SU-DHL-6 (cell line): ENCODE results near the gene SMOC2.

Experiments used
- CTCF ChIP-seq: fragments of 200-600 bp; sonication (generic); IDR thresholded peaks from one replicate; pipeline ENCODE4 v1.5.1; 2017; ENCODE audit warnings: antibody characterized with exemption, mild to moderate bottlenecking, low read length, moderate library complexity; ENCODE audit not compliant: insufficient read depth, poor library complexity, severe bottlenecking
- EZH2phosphoT487 ChIP-seq: fragments of 200-600 bp; sonication (generic), shearing (Covaris generic); conservative IDR thresholded peaks from 2 replicates; pipeline ENCODE4 v1.6.1; 2018; ENCODE audit warnings: mild to moderate bottlenecking, antibody characterized with exemption, low read length, moderate library complexity, mixed read lengths

- no peak for TF ChIP-seq CTCF
- TF ChIP-seq EZH2phosphoT487, result no peak
These were observed 53.7 kb downstream of the SMOC2 start for GRCh38 chr6:168494726-168495125.
